Lower leg skin (tissue), 4 donors: ENCODE results near the gene TENM4. TPM values are rescaled to one million over a fixed set of nuclear protein-coding genes. Genes with fewer than 3 reads are reported as not detected.

ENCODE experiments used
- DNase-seq, 2 donors: peaks; one replicate each; pipeline ENCODE4 v3.0.0-alpha.2; 2019; ENCODE audit warnings: low spot score in 2 of 2
- H3K4me3 ChIP-seq: fragments of 200-600 bp; sonication (generic); 2 replicates; pipeline ENCODE4 v1.5.1; 2017; ENCODE audit warnings: mild to moderate bottlenecking, low read depth; ENCODE audit not compliant: poor library complexity, severe bottlenecking
- POLR2A ChIP-seq, 2 donors: fragments of 450-650 bp; IDR thresholded peaks; one replicate each; pipeline ENCODE4 v1.6.1; 2016 to 2017; ENCODE audit warnings: antibody characterized with exemption in 2 of 2, mild to moderate bottlenecking in 1 of 2, moderate library complexity in 1 of 2
- WGBS, 2 donors: methylation state at CpG; one replicate each; pipeline ENCODE4 v1.1.5; 2018; 5-methylcytosine and 5-hydroxymethylcytosine counted together
- intact Hi-C: fragments of 100-400 bp; cut with DNase I; formaldehyde crosslinking; loops from one replicate; pipeline ENCODE4 v1.15.0; 2023; ENCODE audit warnings: low total_unique reads
- total RNA-seq, 4 donors: library from RNA; depleted of rRNA; stranded (reverse); fragments of >200 nt; gene quantifications; one replicate each; pipeline ENCODE4 v1.1.0, GENCODE V29; 2016
- TF ChIP-seq, protein P1 (sequence below), 3 donors: fragments of 450-650 bp; IDR thresholded peaks; one replicate each; pipeline ENCODE4 v1.5.1; 2016; ENCODE audit warnings: antibody characterized with exemption in 3 of 3, mild to moderate bottlenecking in 3 of 3, moderate library complexity in 2 of 3

TENM4 gene
- total RNA-seq, 4 donors from 2014 or later = 34.4 to 41.1 (median 36.6) TPM

- no peak overlapping the region for H3K4me3 ChIP-seq
- intact Hi-C loops = no loop called here
- no peak for TF ChIP-seq POLR2A (IDR thresholded peaks at IDR 0.05)
- TF ChIP-seq, protein P1, sequence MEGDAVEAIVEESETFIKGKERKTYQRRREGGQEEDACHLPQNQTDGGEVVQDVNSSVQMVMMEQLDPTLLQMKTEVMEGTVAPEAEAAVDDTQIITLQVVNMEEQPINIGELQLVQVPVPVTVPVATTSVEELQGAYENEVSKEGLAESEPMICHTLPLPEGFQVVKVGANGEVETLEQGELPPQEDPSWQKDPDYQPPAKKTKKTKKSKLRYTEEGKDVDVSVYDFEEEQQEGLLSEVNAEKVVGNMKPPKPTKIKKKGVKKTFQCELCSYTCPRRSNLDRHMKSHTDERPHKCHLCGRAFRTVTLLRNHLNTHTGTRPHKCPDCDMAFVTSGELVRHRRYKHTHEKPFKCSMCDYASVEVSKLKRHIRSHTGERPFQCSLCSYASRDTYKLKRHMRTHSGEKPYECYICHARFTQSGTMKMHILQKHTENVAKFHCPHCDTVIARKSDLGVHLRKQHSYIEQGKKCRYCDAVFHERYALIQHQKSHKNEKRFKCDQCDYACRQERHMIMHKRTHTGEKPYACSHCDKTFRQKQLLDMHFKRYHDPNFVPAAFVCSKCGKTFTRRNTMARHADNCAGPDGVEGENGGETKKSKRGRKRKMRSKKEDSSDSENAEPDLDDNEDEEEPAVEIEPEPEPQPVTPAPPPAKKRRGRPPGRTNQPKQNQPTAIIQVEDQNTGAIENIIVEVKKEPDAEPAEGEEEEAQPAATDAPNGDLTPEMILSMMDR (IDR thresholded peaks at IDR 0.05) = no peak
- 88 to 90% methylated on average over 2 of the region's 2 CpGs for WGBS, 2 donors
- DNase-seq = no peak
Observed at GRCh38 chr11:78878631-78879030, 562.2 kb downstream of the TENM4 start.

DNA sequence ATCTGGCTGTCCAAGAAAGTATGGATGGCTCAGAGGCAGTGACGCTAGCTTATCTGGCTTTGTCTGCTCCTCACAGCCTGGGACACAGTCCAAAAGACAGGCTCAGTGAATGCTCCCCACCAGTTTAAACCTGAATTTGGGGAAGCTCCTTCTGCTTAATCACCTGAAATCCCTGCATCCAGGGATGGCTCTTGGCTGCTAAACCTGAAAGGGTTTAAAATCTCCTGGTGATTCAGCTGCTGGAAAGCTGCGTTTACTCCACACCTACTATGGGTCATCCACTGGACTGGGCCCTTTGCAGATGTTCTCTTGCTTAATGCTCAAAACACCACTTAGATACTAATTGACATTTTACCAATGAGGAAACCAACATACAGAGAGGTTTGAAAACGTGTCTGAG is 564.2 kb downstream of the TENM4 start:
- DNase-seq = no peak
- intact Hi-C loops = no loop called here
- 43 to 56% methylated on average over 3 of the region's 3 CpGs for WGBS, 2 donors
- H3K4me3 ChIP-seq = no peak overlapping the region
- TF ChIP-seq, protein P1 (IDR thresholded peaks at IDR 0.05) = no peak
- TF ChIP-seq POLR2A (IDR thresholded peaks at IDR 0.05) = no peak

GRCh38 chr11:78870655-78871054 is 570.2 kb downstream of the TENM4 start:
- WGBS, 2 donors = 89 to 91% methylated on average over 4 of the region's 4 CpGs
- intact Hi-C loops = no loop called here
- no peak overlapping the region for H3K4me3 ChIP-seq
- TF ChIP-seq, protein P1 (IDR thresholded peaks at IDR 0.05) = no peak
- no peak for TF ChIP-seq POLR2A (IDR thresholded peaks at IDR 0.05)
- no peak for DNase-seq

DNA sequence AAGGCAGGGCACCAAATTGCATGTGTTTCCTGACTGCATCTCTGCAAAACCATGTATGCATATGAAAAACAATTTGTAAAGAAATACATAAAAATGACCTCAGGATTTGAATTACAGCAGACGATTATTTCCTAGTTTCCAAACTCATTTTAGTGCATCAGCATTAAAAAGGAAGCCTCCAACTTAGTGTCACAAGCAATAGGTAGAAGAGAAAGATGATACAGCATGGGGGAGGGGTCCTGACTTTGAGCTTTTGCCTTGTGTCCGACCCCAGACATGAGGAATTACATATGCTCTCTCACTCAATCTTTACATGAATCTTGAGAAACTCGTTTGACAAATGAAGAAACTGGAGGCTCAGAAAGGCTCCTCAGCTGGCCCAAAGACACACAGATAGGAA is 571.5 kb downstream of the TENM4 start:
- intact Hi-C loops = no loop called here
- no peak overlapping the region for H3K4me3 ChIP-seq
- DNase-seq = no peak
- TF ChIP-seq POLR2A (IDR thresholded peaks at IDR 0.05) = no peak
- TF ChIP-seq, protein P1 (IDR thresholded peaks at IDR 0.05) = no peak
- 46% methylated on average over 3 of the region's 3 CpGs for WGBS, 2 donors

GRCh38 chr11:78868563-78868962 is 572.3 kb downstream of the TENM4 start:
- DNase-seq = no peak
- intact Hi-C loops = no loop called here
- no peak for TF ChIP-seq POLR2A (IDR thresholded peaks at IDR 0.05)
- TF ChIP-seq, protein P1 (IDR thresholded peaks at IDR 0.05) = no peak
- no peak overlapping the region for H3K4me3 ChIP-seq
- 51 to 55% methylated on average over 4 of the region's 4 CpGs for WGBS, 2 donors

DNA sequence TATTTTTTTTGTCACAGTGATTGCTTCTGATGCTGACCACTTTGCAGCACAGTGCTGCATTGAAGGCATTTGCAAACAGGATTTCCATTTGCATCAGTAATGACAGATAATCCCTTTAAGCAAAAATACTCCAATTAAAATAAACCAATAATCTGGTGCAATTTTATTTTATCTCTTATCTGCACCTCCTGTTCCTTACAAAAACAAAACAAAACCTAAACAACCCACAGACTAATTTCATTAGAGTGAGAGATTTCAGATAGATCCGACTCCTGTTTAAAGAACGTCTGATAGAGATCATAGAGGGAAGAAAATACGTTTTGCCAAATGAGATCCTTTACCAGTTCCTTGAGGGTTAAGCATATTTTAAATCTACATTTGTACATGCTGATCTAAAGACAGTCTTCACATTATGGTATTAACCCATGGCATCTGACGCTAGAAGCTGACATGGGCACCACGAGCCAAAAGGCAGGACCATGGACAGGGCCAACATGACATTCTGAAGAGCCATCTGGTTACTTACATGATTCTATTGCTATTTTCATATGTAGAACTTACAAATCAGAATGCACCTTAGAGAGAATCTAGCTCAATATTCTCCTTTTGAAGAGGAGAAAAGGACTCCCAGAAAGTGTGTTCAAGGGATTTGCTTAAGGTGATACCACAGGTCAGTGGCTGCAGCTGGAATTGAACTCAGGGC is 580.0 kb downstream of the TENM4 start:
- 75 to 80% methylated on average over 5 of the region's 5 CpGs for WGBS, 2 donors
- intact Hi-C loops = no loop called here
- TF ChIP-seq, protein P1 (IDR thresholded peaks at IDR 0.05) = no peak
- no peak for DNase-seq
- no peak overlapping the region for H3K4me3 ChIP-seq
